HG03442 (cell line): ENCODE results near the gene TNS3.
"Not testable (repeated sequence)": the region's sequence is repeated elsewhere in the genome, so short reads cannot be mapped to it uniquely, and the experiment has no call there.

Source experiments
- ATAC-seq: cut with Tn5 transposase; IDR thresholded peaks from one replicate; pipeline ENCODE4 v1.9.1; 2021; ENCODE audit warnings: mild to moderate bottlenecking, moderate library complexity; ENCODE audit not compliant: unreplicated experiment

The TNS3 gene

GRCh38 chr7:47454974-47455871, 126.7 kb downstream of the TNS3 start:
- ATAC-seq: no peak

- no peak for ATAC-seq
Observed at GRCh38 chr7:47454069-47454973, 127.6 kb downstream of the TNS3 start.

DNA sequence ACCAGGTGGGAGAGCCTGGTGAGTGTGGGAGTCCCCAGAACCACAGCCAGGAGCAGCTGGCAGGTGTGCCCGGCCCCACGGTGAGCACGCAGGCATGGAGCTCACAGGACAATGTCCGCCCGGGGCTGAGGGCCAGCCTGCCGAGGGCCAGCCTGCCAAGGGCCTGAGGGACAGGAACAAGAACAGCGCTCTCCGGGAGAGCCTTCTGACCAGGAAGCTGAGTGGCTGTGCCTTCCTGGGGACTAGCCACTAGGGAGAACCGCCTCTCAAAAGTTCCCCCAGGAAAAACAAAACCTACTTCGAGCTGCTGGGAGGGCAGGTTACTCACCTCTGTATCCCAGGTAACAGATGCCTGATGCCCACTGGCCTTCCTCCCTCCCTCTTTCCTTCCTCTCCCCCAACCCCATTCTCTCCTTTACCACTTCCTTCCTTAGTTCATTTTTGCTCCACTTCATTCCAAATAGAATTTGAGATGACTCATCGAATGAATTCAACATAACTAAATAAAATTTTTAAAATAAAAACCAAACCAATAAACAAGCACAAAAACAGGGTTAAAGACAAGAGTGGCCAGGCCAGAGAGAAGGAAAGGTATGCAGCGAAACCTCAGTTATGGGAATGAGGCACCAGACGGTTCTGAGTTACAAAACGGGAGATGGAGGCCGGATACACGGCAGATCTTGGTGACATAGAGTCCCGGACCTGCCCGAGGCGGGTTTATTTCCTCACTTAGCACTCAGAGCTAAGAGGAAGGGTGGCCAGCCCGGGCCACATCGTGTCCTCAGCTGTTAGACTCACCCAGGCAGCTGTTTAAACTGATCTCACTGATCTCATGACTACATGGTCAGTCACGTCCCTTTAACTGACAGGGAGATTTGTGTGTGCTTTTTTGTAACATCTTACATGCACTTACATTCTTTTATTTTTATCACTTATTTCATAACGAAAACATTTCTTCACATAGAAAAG, 128.5 kb downstream of the TNS3 start:
- ATAC-seq: no peak

DNA sequence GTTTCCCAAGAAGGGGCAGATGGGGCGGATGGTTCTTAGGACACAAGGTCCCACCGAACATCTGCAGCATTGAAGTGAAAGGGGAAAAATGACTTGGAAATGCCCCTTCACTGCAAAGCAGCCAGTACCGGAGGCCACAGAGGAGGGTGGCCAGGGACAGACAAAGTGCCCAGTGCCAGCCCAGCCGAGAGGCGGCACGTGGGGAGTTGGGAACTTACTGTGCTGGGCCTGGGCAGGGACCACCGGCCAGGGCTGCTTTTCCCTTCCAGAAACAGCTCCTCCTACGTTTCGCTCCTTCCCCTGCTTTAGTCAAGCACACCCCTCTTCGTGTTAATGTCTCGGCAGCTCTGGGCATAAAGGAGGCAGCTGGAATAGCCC, 129.2 kb downstream of the TNS3 start:
- ATAC-seq: no peak

GRCh38 chr7:47452295-47452694, 129.6 kb downstream of the TNS3 start:
- ATAC-seq: no peak

DNA sequence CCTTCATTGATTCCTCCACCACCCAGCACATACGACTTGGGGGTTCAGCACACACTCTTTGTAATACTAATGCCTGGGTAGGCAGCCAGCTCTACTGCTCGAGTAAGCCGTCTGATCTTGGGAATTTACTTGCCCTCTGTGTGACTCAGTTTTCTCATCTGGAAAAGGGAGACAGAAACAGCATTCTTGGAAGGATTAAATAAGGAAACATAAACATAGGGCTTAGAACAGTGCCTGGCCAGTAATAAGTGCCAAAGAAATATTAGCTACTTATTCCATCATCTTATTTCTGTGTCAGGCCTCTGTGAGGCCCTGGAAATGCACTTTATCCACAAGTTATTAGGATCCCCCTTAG, 130.1 kb downstream of the TNS3 start:
- ATAC-seq: no peak

GRCh38 chr7:47449810-47450590, 131.9 kb downstream of the TNS3 start:
- no peak for ATAC-seq

DNA sequence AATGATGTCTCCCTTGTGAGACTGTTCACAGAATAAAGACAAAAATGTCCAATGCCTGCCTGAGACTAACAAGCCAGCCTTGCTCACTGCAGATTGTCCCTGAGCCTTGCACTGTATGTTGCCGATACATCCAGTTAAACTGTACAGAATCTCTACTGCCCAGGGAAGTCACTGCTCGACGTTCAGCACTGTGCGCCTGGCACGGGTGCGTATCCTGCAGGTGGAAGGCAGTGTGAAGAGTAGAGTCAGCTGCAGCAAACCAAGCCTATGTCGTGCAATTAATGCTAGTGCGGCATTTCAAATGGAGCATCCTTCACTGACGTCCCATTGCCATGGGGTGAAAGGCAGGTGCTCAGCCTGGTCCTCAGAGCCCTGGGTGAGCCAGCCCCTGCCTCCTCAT, 132.9 kb downstream of the TNS3 start:
- no peak for ATAC-seq

DNA sequence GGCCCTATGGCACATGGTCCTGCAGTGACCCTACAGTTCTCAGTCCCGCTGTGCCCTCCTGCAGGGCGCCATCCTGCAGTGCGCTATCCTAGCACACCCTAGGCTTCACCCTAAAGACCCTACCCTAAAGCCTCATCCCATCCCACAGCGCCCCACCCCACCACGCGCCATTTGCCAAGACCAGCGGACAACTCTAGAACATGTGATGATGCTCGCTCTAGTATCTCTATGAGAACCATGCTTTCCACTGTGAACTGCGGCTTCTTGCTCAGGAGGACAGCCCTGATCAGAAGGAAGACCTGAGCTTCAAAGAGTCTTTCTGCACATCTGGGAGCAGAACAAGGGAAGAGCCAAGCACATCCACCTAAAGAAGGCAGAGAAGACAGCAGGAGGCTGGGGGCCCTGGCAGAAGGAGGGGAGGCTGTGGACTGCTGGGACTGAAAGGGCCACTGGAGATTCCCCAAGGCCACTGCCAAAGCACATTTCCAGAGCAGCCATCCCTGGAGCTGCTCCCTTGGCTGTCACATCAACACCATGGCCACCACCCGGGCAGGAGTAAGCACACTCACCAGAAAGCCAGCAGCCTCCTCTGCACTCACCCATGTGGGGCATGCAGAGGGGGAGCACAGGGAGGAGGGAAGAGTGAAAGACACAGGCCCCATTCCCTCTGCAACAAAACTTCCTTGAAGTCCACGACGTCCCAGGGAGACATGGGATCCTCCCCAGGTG, 134.1 kb downstream of the TNS3 start:
- no peak for ATAC-seq

DNA sequence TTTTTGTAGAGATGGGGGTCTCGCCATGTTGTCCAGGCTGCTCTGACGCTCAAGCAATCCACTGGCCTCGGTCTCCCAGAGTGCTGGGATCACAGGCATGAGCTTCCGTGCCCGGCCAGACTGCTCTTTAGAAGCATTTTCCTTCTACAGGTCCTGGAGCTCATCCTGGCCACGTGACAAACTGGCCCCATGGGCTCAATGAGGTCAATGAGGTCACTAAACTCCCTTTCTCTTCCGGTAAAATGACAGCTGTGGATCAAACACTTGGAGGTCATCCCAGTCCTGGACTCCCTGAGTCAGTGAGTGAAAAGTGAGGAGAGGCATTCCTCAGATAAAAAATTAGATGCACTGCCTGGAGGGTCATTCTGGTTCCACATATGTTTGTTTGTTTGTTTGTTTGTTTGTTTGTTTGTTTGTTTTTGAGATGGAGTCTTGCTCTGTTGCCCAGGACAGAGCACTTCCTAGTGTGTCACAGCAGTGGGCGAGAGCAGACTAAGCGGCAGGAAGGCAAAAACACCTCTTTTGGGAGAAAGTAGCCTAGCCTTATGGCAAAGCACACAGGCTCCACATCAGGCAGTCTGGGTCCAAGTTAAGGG, 134.9 kb downstream of the TNS3 start:
- ATAC-seq: no peak

- no peak for ATAC-seq
Observed at GRCh38 chr7:47444376-47445098, 137.4 kb downstream of the TNS3 start.

- ATAC-seq: no peak
Observed at GRCh38 chr7:47443049-47443448, 138.9 kb downstream of the TNS3 start.

DNA sequence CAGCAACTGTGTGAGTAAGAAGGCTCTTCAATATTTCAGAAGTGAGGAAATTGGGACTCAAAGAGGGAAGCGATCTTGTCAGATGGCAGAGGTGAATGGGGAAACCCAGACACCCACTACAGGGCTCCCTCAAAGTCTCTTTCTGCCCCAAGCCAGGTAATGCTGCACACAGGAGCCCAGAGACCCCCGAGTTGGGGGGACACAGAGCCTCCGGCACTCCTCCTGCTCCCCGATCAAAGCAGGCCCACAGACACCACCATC, 139.4 kb downstream of the TNS3 start:
- no peak for ATAC-seq

DNA sequence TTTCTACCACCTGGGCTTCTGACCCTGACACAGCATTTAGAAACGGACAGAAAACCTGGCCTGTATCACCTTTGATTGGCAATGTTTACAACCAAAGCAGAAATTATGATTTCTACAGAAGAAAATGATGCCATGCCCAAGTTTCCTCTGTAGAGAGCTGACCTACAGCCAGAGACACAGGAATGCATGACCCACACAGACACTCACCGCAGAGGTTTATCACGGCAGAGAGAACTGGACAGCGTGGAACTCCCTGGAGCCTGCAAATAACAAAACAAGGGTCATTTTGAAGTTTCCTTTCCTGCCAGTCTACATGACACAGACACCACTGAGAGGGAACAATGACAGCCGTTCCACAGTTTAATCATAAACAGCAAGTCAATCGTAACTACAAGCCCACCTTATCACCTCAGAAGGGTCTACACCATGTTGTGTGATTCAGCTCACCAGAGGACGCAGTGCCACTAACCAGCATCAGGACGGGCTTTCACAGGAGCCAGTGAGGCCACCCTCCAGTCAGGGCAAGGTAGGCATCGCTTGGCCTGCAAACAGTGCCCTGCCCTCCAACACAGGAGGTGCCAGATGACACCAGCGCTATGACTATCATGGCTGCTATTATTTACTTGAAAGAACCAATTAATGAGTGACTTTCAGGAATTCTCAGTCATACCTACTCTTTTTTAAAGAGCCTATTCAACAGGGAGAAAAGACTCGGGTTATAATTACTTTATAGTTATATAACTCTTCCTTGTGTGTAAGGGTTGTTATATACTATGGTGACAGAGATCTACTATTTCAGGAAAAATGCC, 139.9 kb downstream of the TNS3 start:
- ATAC-seq: no peak

DNA sequence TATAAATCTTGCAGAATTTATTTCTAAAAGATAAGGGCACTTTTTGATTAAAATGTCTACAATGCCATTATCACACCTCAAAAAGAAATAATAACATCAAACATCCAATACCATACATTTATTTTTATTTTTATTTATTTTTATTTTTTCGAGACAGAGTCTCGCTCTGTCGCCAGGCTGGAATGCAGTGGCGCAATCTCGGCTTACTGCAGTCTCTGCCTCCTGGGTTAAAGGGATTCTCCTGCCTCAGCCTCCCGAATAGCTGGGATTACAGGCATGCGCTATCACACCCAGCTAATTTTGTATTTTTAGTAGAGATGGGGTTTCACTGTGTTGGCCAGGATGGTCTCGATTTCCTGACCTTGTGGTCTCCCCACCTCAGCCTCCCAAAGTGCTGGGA, 140.9 kb downstream of the TNS3 start:
- not testable (repeated sequence) for ATAC-seq

GRCh38 chr7:47440320-47440719, 141.6 kb downstream of the TNS3 start:
- ATAC-seq: no peak

- no peak for ATAC-seq
Observed at GRCh38 chr7:47439181-47439667, 142.7 kb downstream of the TNS3 start.
